Common myeloid progenitor, CD34-positive (primary cell): ENCODE data around the gene NUP133.

Experiments used
- CTCF ChIA-PET: fragments of 350-600 bp; sonication (Branson Sonifier 250); formaldehyde crosslinking; loops from one replicate; lab custom pipeline; 2021; ENCODE audit warnings: antibody characterized with exemption; lab: Charles Lee
- POLR2A ChIA-PET: fragments of 350-600 bp; sonication (Branson Sonifier 250); formaldehyde crosslinking; loops from one replicate; lab custom pipeline; 2021; ENCODE audit warnings: antibody characterized with exemption; lab: Charles Lee
- DNase-seq, 3 donors: peaks; one replicate each; pipeline versions ENCODE4 v3.0.0 to v3.0.0-alpha.2; 2013
- H3K27ac ChIP-seq, 2 experiments: 1 replicate in 1 of 2; 2 replicates in 1 of 2; pipeline ENCODE4 v1.7.0; 2013; ENCODE audit warnings: inconsistent platforms in 2 of 2, low read length in 2 of 2, mild to moderate bottlenecking in 2 of 2, low read depth in 1 of 2, moderate library complexity in 1 of 2; ENCODE audit not compliant: severe bottlenecking in 2 of 2, insufficient read depth in 1 of 2, poor library complexity in 1 of 2
- H3K27me3 ChIP-seq, 5 experiments: replicated peaks in 2 of 5; 1 replicate in 3 of 5; 2 replicates in 2 of 5; pipeline versions ENCODE4 v1.6.1 to v1.7.0; 2013; ENCODE audit warnings: low read length in 4 of 5, mild to moderate bottlenecking in 2 of 5, moderate library complexity in 2 of 5, inconsistent platforms in 1 of 5; ENCODE audit not compliant: insufficient read depth in 5 of 5, control insufficient read depth in 4 of 5
- H3K36me3 ChIP-seq, 4 experiments: 1 replicate in 2 of 4; 2 replicates in 2 of 4; pipeline versions ENCODE4 v1.6.1 to v1.7.0; 2013; ENCODE audit warnings: low read length in 3 of 4, control low read depth in 1 of 4, mild to moderate bottlenecking in 1 of 4; ENCODE audit not compliant: control insufficient read depth in 4 of 4, insufficient read depth in 4 of 4
- H3K4me1 ChIP-seq, 4 experiments: 1 replicate in 3 of 4; 2 replicates in 1 of 4; pipeline versions ENCODE4 v1.6.1 to v1.7.1; 2013; ENCODE audit warnings: low read length in 3 of 4, mild to moderate bottlenecking in 3 of 4, control low read depth in 1 of 4, inconsistent platforms in 1 of 4, moderate library complexity in 1 of 4; ENCODE audit not compliant: control insufficient read depth in 4 of 4, insufficient read depth in 4 of 4; ENCODE audit errors: control extremely low read depth in 1 of 4
- H3K4me3 ChIP-seq, 7 experiments: 1 replicate in 4 of 7; 2 replicates in 3 of 7; pipeline versions ENCODE4 v1.5.1 to v1.7.0; 2013; ENCODE audit warnings: mild to moderate bottlenecking in 7 of 7, low read length in 6 of 7, moderate library complexity in 6 of 7, inconsistent platforms in 2 of 7, low read depth in 2 of 7, control low read depth in 1 of 7; ENCODE audit not compliant: insufficient read depth in 4 of 7, control insufficient read depth in 1 of 7; ENCODE audit errors: extremely low read depth in 1 of 7
- H3K9me3 ChIP-seq, 5 experiments: 1 replicate in 4 of 5; 2 replicates in 1 of 5; pipeline versions ENCODE4 v1.6.1 to v1.7.1; 2013; ENCODE audit warnings: low read length in 4 of 5, mild to moderate bottlenecking in 2 of 5, inconsistent platforms in 1 of 5, low read depth in 1 of 5, moderate library complexity in 1 of 5; ENCODE audit not compliant: control insufficient read depth in 4 of 5, insufficient read depth in 2 of 5; ENCODE audit errors: control extremely low read depth in 1 of 5
- WGBS: methylation state at CpG from one replicate; pipeline ENCODE4 v1.1.5; 2013; ENCODE audit not compliant: insufficient coverage; 5-methylcytosine and 5-hydroxymethylcytosine counted together

Gene NUP133

DNA sequence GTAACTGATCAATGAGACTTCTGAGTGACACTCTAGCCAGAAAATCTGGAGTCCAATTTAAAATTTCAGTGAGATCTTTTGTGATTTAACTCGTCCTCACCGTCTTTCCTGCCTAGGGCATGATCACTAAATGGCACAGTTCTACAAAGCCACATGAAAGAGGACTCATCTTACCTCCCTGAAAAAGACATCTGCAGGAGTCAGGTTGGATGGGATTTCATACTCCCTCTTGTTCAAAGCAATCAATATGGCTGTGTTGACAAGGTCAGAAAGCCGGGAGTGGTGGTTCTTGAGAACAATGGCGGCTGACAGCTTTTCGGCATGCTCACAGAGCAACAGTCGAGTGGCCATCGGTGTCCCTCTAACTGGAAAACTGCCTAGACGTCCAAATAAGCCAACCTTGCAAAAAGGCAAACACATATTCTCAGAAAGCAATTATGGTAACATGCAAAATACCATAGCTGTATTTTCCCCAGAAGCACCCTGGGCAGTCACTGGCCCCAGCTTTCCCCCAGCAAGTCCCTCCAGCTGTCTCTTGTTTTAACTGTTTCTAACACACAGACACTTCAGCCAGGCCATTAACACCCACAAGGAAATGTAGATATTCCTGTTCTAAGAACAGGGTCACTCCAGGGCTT lies 37.6 kb downstream of the NUP133 start:
- no peak for DNase-seq
- Histone ChIP-seq H3K27ac (no peak overlapping the region), H3K4me1 (no peaks in the 10 kb centered on the region), H3K36me3 (peaks cover 27 to 89% (median 52%) of the 10 kb centered on the region in 4 experiments), H3K4me3 (no peak overlapping the region), H3K27me3 (no peaks in the 10 kb centered on the region), H3K9me3 (no peaks in the 10 kb centered on the region)
- ChIA-PET CTCF (interaction anchor here (1.5 to 3.8 kb wide), 2 partner anchors 12 to 19 kb away, joined by 4 to 23 read pairs; no protein-coding TSS in a partner anchor), POLR2A (no interaction called here)
- WGBS: 100% methylated on average over 7 of the region's 8 CpGs

DNA sequence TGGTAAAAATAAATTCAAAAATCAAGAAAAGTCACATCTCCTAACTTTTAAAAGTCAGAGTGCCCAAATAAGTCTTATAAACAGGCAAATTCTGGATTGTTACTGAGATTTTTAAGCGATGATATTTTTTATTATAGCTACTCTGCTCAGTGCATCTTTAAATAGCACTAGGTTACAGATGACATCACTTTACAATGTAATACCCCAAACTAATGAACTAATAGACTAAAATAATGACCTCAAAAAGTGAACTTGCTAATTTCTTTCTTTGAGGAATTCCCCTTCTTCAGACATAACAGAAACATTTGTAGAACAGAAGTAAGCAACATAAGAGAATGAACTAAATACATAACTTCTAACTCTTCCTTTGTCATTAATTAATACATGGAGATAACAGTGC lies 41.3 kb downstream of the NUP133 start:
- ChIA-PET POLR2A (no interaction called here), CTCF (interaction anchor here (2.6 kb wide), 1 partner anchor 212 kb away, joined by 10 read pairs; no protein-coding TSS in a partner anchor)
- DNase-seq: no peak
- H3K4me3 ChIP-seq: no peak overlapping the region
- no peaks in the 10 kb centered on the region for H3K9me3 ChIP-seq
- no peak overlapping the region for H3K27ac ChIP-seq
- H3K36me3 ChIP-seq: peaks cover 20 to 92% (median 53%) of the 10 kb centered on the region in 4 experiments
- no peaks in the 10 kb centered on the region for H3K4me1 ChIP-seq
- no CpG with 5 or more reads among the region's 1 CpG for WGBS
- no peaks in the 10 kb centered on the region for H3K27me3 ChIP-seq

- Histone ChIP-seq H3K4me1 (no peaks in the 10 kb centered on the region), H3K9me3 (no peaks in the 10 kb centered on the region), H3K27ac (no peak overlapping the region), H3K4me3 (no peak overlapping the region), H3K27me3 (no peaks in the 10 kb centered on the region), H3K36me3 (peaks cover 22 to 94% (median 57%) of the 10 kb centered on the region in 4 experiments)
- ChIA-PET POLR2A (no interaction called here), CTCF (interaction anchor here (1.1 kb wide), 1 partner anchor 12 kb away, joined by 3 read pairs; no protein-coding TSS in a partner anchor)
- DNase-seq: no peak
- 98% methylated on average over 8 of the region's 8 CpGs for WGBS
Observed at GRCh38 chr1:229464672-229465071, 43.5 kb downstream of the NUP133 start.

DNA sequence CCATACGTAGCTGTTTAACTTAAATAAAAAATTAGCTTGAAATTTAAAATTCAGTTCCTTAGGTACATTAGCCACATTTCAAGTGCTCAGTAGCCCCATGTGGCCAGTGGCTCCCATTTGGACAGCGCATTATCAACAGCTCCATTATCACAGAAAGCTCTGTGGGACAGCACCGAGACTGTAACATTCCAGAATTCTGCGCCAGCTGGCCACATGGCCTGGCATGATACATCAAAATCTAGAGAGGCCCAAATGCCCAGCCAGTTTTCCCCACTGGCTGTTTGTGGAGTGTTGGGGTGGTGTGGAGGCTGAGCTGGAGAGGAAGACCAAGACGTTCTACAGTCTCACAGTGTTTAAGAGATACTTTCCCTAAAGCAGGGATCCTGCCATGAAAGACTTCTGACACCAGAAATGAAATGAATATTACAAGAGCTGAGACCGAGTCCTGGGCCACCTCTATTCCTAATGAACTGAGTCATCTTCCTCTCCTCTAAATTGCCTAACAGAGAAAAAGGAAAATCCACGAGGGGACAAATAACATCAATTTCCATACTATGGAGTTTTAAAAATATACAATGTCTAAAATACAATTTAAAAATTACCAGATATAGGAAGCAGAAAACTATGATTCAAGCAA lies 47.0 kb downstream of the NUP133 start:
- POLR2A ChIA-PET: no interaction called here
- H3K27ac ChIP-seq: no peak overlapping the region
- no peaks in the 10 kb centered on the region for H3K27me3 ChIP-seq
- CTCF ChIA-PET: interaction anchor here (1.1 to 1.5 kb wide), 4 partner anchors 10 to 34 kb away, joined by 3 to 4 read pairs (median 3); no protein-coding TSS in a partner anchor
- no peak for DNase-seq
- H3K4me1 ChIP-seq: no peaks in the 10 kb centered on the region
- H3K36me3 ChIP-seq: peaks cover 27 to 88% (median 58%) of the 10 kb centered on the region in 4 experiments
- H3K4me3 ChIP-seq: no peak overlapping the region
- no peaks in the 10 kb centered on the region for H3K9me3 ChIP-seq
- 98% methylated on average over 4 of the region's 7 CpGs for WGBS

- no peak for DNase-seq
- Histone ChIP-seq H3K27me3 (no peaks in the 10 kb centered on the region), H3K4me1 (no peaks in the 10 kb centered on the region), H3K36me3 (peaks cover 26 to 82% (median 51%) of the 10 kb centered on the region in 4 experiments), H3K9me3 (no peaks in the 10 kb centered on the region), H3K27ac (no peak overlapping the region), H3K4me3 (no peak overlapping the region)
- POLR2A ChIA-PET: interaction anchor here (0.7 kb wide), 1 partner anchor 10 kb away, joined by 6 read pairs; no protein-coding TSS in a partner anchor
- CTCF ChIA-PET: interaction anchor here (1.5 kb wide), 1 partner anchor 9 kb away, joined by 3 read pairs; no protein-coding TSS in a partner anchor
- WGBS: 91% methylated on average over 1 of the region's 3 CpGs
Observed at GRCh38 chr1:229459815-229460214, 48.3 kb downstream of the NUP133 start.

- ChIA-PET POLR2A (no interaction called here), CTCF (interaction anchor here (0.7 to 1.3 kb wide), 2 partner anchors 12 to 86 kb away, joined by 3 to 5 read pairs; no protein-coding TSS in a partner anchor)
- Histone ChIP-seq H3K27me3 (no peaks in the 10 kb centered on the region), H3K4me3 (no peak overlapping the region), H3K27ac (no peak overlapping the region), H3K9me3 (no peaks in the 10 kb centered on the region), H3K36me3 (peaks cover 23 to 65% (median 39%) of the 10 kb centered on the region in 4 experiments), H3K4me1 (no peaks in the 10 kb centered on the region)
- DNase-seq: no peak
- WGBS: no CpG with 5 or more reads among the region's 4 CpGs
Observed at GRCh38 chr1:229457436-229457835, 50.7 kb downstream of the NUP133 start.

DNA sequence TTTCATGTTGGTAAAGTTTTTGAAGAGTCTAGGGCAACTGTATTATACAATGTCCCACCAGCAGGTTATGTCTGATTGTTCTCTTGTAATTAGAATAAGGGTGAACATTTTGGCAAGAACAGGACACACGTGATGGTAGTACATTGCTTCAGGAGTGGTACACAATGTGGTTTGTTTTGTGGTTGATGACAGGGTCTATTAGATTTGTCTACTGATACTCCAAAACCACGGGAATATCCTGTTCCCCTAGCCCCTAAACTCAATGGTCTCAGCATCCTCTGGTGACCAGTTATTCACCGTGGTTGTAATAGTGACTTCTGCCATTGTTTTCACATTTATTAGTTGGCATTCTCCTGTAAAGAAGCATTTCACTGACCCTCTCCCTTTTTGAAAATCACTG lies 52.1 kb downstream of the NUP133 start:
- no peaks in the 10 kb centered on the region for H3K9me3 ChIP-seq
- ChIA-PET CTCF (interaction anchor here (1.3 to 3.7 kb wide), 2 partner anchors 10 to 197 kb away, joined by 5 to 30 read pairs; no protein-coding TSS in a partner anchor), POLR2A (no interaction called here)
- WGBS: 0% methylated on average over 1 of the region's 3 CpGs
- peak in 1 of 3 donors; percentile 16 for DNase-seq
- no peaks in the 10 kb centered on the region for H3K4me1 ChIP-seq
- no peaks in the 10 kb centered on the region for H3K27me3 ChIP-seq
- H3K27ac ChIP-seq: no peak overlapping the region
- peaks cover 22 to 61% (median 35%) of the 10 kb centered on the region in 4 experiments for H3K36me3 ChIP-seq
- H3K4me3 ChIP-seq: no peak overlapping the region
